PC-9 (cell line): Measurements from ENCODE around the gene SELENON. TPM values are rescaled to one million over a fixed set of nuclear protein-coding genes. Genes with fewer than 3 reads are reported as not detected.

Source experiments
- BruUV-seq: library from RNA; stranded (reverse); fragments of 400-500 nt; replicated peaks from 2 replicates; lab custom pipeline; 2021; lab: Mats Ljungman, UMichigan
- CTCF ChIA-PET: fragments of 300-600 bp; sonication (Branson Sonifier 250); formaldehyde crosslinking; loops from one replicate; lab custom pipeline; 2022; ENCODE audit warnings: antibody characterized with exemption; lab: Charles Lee
- POLR2A ChIA-PET: fragments of 300-600 bp; sonication (Branson Sonifier 250); formaldehyde crosslinking; loops from one replicate; lab custom pipeline; 2022; ENCODE audit warnings: antibody characterized with exemption; ENCODE audit not compliant: unreplicated experiment; lab: Charles Lee
- DNase-seq, 2 experiments: peaks; one replicate each; pipeline versions ENCODE4 v3.0.0 to v3.0.0-alpha.2; 2015 to 2022; ENCODE audit warnings: mixed read lengths in 1 of 2
- H2AFZ ChIP-seq: fragments of 200-600 bp; sonication (generic); 2 replicates; pipeline ENCODE4 v1.8.1; 2017; ENCODE audit warnings: antibody characterized with exemption
- H3F3A ChIP-seq: fragments of 200-600 bp; sonication (generic); 2 replicates; pipeline ENCODE4 v1.8.1; 2017; ENCODE audit warnings: antibody characterized with exemption, mild to moderate bottlenecking, low read depth; ENCODE audit not compliant: insufficient read depth
- H3K27ac ChIP-seq: fragments of 200-600 bp; sonication (generic); 2 replicates; pipeline ENCODE4 v1.6.1; 2016; ENCODE audit warnings: mixed run types
- H3K27me3 ChIP-seq: fragments of 200-600 bp; sonication (generic); 2 replicates; pipeline ENCODE4 v1.6.1; 2016; ENCODE audit warnings: low read depth, mixed run types; ENCODE audit not compliant: insufficient read depth
- H3K36me3 ChIP-seq: fragments of 200-600 bp; sonication (generic); 2 replicates; pipeline ENCODE4 v1.6.1; 2016; ENCODE audit warnings: low read depth, mixed run types
- H3K4me1 ChIP-seq: fragments of 200-600 bp; sonication (generic); replicated peaks from 2 replicates; pipeline ENCODE4 v1.6.1; 2016; ENCODE audit warnings: mixed run types; ENCODE audit not compliant: insufficient read depth
- H3K4me2 ChIP-seq: fragments of 200-600 bp; sonication (generic); 2 replicates; pipeline ENCODE4 v1.6.1; 2017; ENCODE audit warnings: mixed run types
- H3K4me3 ChIP-seq: fragments of 200-600 bp; sonication (generic); 2 replicates; pipeline ENCODE4 v1.6.1; 2016; ENCODE audit warnings: mixed run types
- H3K79me2 ChIP-seq: fragments of 200-600 bp; sonication (generic); 2 replicates; pipeline ENCODE4 v1.6.1; 2017; ENCODE audit warnings: low read depth, mixed run types
- H3K9me2 ChIP-seq: fragments of 200-600 bp; sonication (generic); 2 replicates; pipeline ENCODE4 v1.8.1; 2017; ENCODE audit warnings: mild to moderate bottlenecking; ENCODE audit not compliant: insufficient read depth
- H3K9me3 ChIP-seq: fragments of 200-600 bp; sonication (generic); 2 replicates; pipeline ENCODE4 v1.8.1; 2016; ENCODE audit warnings: low read depth; ENCODE audit not compliant: insufficient read depth
- H4K20me1 ChIP-seq: fragments of 200-600 bp; sonication (generic); 2 replicates; pipeline ENCODE4 v1.8.1; 2017; ENCODE audit not compliant: insufficient read depth
- EZH2 ChIP-seq: fragments of 200-600 bp; sonication (generic); IDR thresholded peaks from 2 replicates; pipeline ENCODE4 v1.8.0; 2017; ENCODE audit warnings: antibody characterized with exemption, low read depth
- intact Hi-C: fragments of 100-400 bp; cut with micrococcal nuclease; formaldehyde crosslinking; loops from one replicate; pipeline ENCODE4 v1.10.0; 2022; ENCODE audit not compliant: unreplicated experiment
- total RNA-seq: library from RNA; stranded (reverse); gene quantifications from 2 replicates; pipeline ENCODE4 v1.2.3, GENCODE V29; 2021
- TF ChIP-seq, protein P1 (sequence below): fragments of 200-600 bp; sonication (generic); conservative IDR thresholded peaks from 2 replicates; pipeline ENCODE4 v1.6.1; 2017; ENCODE audit warnings: mixed run types, antibody characterized with exemption, mild to moderate bottlenecking, moderate library complexity

Gene SELENON
- total RNA-seq, 1 experiment from 2014 or later, result 44.3 TPM

DNA sequence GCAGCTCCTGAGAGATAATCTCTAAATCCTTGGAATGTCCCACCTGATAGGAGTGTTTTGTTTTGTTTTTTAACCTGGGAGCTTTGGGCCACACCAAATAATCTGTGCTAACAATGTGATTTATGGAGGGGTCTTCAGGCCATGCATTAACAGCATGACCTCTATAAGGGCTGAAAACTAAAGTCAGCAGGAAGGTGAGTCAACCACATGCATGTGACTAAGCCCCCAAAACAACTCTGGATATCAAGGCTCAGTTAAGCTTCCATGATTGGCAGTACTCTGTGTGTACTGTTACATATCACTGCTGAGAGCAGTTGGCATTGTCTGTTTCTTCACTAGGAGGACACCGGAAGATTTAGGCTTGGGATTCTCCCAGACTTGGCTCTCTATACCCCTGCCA lies 48.5 kb downstream of the SELENON start:
- Histone ChIP-seq H2AFZ (no peak overlapping the region), H3K9me2 (no peaks in the 10 kb centered on the region), H3K36me3 (no peaks in the 10 kb centered on the region), H3K4me3 (no peak overlapping the region), H3K4me1 (no peaks in the 10 kb centered on the region), H3K79me2 (peaks cover 52% of the 10 kb centered on the region), H4K20me1 (peaks cover 3% of the 10 kb centered on the region; the same call in 1 of the 2 replicates), H3K9me3 (no peaks in the 10 kb centered on the region), H3K27me3 (no peaks in the 10 kb centered on the region), H3K27ac (no peak overlapping the region), H3F3A (no peaks in the 10 kb centered on the region), H3K4me2 (no peak overlapping the region)
- POLR2A ChIA-PET, result interaction anchor here (0.6 kb wide), 2 partner anchors 329 to 373 kb away, joined by 3 to 4 read pairs; partner anchors contain the start of gene CNKSR1
- CTCF ChIA-PET, result no interaction called here
- no peak for DNase-seq
- TF ChIP-seq EZH2, result no peak
- TF ChIP-seq, protein P1, sequence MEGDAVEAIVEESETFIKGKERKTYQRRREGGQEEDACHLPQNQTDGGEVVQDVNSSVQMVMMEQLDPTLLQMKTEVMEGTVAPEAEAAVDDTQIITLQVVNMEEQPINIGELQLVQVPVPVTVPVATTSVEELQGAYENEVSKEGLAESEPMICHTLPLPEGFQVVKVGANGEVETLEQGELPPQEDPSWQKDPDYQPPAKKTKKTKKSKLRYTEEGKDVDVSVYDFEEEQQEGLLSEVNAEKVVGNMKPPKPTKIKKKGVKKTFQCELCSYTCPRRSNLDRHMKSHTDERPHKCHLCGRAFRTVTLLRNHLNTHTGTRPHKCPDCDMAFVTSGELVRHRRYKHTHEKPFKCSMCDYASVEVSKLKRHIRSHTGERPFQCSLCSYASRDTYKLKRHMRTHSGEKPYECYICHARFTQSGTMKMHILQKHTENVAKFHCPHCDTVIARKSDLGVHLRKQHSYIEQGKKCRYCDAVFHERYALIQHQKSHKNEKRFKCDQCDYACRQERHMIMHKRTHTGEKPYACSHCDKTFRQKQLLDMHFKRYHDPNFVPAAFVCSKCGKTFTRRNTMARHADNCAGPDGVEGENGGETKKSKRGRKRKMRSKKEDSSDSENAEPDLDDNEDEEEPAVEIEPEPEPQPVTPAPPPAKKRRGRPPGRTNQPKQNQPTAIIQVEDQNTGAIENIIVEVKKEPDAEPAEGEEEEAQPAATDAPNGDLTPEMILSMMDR, result no peak
- BruUV-seq, result no TSS peak
- intact Hi-C loops, result no loop called here

- no peaks in the 10 kb centered on the region for H3K9me3 ChIP-seq
- no peak overlapping the region for H3K4me2 ChIP-seq
- H3K4me3 ChIP-seq, result no peak overlapping the region
- peaks cover under 1% of the 10 kb centered on the region; the same call in 1 of the 2 replicates for H3F3A ChIP-seq
- no peak overlapping the region for H3K27ac ChIP-seq
- DNase-seq, result no peak
- H3K79me2 ChIP-seq, result peaks cover 85% of the 10 kb centered on the region
- TF ChIP-seq, protein P1, result no peak
- TF ChIP-seq EZH2, result no peak
- no peaks in the 10 kb centered on the region for H3K9me2 ChIP-seq
- no TSS peak for BruUV-seq
- no peaks in the 10 kb centered on the region for H3K27me3 ChIP-seq
- H3K4me1 ChIP-seq, result peaks cover 10% of the 10 kb centered on the region
- POLR2A ChIA-PET, result interaction anchor here (0.7 kb wide), 2 partner anchors 10 to 13 kb away, joined by 6 to 36 read pairs; no protein-coding TSS in a partner anchor
- no peaks in the 10 kb centered on the region for H3K36me3 ChIP-seq
- CTCF ChIA-PET, result no interaction called here
- intact Hi-C loops, result no loop called here
- H2AFZ ChIP-seq, result no peak overlapping the region
- H4K20me1 ChIP-seq, result no peaks in the 10 kb centered on the region
Observed at GRCh38 chr1:25854554-25854953, 54.6 kb downstream of the SELENON start.

DNA sequence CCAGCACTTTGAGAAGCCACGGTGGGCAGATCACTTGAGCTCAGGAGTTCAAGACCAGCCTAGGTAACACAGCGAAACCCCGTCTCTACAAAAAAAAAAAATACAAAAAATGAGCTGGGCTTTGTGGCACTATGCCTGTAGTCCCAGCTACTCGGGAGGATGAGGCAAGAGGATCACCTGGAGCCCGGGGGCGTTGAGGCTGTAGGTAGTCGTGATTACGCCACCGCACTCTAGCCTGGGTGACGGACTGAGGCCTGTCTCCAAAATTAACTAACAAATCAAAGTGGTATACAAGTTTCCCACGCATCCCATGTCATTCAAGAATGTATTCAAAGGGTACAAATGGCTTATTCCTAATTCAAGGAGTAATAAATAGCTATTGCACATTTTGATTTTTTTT lies 56.9 kb downstream of the SELENON start:
- CTCF ChIA-PET, result interaction anchor here (0.6 kb wide), 1 partner anchor 1276 kb away, joined by 6 read pairs; no protein-coding TSS in a partner anchor
- Histone ChIP-seq H3K27ac (no peak overlapping the region), H3K79me2 (peaks cover 66% of the 10 kb centered on the region), H2AFZ (no peak overlapping the region), H3K36me3 (no peaks in the 10 kb centered on the region), H3K4me1 (peaks cover 10% of the 10 kb centered on the region), H3K9me3 (no peaks in the 10 kb centered on the region), H3K4me2 (no peak overlapping the region), H3F3A (peaks cover 9% of the 10 kb centered on the region; the same call in 1 of the 2 replicates), H3K27me3 (no peaks in the 10 kb centered on the region), H4K20me1 (no peaks in the 10 kb centered on the region), H3K9me2 (no peaks in the 10 kb centered on the region), H3K4me3 (no peak overlapping the region)
- POLR2A ChIA-PET, result no interaction called here
- intact Hi-C loops, result no loop called here
- TSS peak; percentile 17 for BruUV-seq
- no peak for TF ChIP-seq EZH2
- TF ChIP-seq, protein P1, result no peak
- DNase-seq, result no peak
